Measurements from ENCODE around the gene IL12RB1.

GRCh38 chr19:18135712-18136584 is 49.2 kb upstream of the IL12RB1 start:
- TF ChIP-seq, protein P1, sequence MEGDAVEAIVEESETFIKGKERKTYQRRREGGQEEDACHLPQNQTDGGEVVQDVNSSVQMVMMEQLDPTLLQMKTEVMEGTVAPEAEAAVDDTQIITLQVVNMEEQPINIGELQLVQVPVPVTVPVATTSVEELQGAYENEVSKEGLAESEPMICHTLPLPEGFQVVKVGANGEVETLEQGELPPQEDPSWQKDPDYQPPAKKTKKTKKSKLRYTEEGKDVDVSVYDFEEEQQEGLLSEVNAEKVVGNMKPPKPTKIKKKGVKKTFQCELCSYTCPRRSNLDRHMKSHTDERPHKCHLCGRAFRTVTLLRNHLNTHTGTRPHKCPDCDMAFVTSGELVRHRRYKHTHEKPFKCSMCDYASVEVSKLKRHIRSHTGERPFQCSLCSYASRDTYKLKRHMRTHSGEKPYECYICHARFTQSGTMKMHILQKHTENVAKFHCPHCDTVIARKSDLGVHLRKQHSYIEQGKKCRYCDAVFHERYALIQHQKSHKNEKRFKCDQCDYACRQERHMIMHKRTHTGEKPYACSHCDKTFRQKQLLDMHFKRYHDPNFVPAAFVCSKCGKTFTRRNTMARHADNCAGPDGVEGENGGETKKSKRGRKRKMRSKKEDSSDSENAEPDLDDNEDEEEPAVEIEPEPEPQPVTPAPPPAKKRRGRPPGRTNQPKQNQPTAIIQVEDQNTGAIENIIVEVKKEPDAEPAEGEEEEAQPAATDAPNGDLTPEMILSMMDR (IDR thresholded peaks at IDR 0.05), result no peak
- TF ChIP-seq POLR2A (IDR thresholded peaks at IDR 0.05), result no peak
